Subcutaneous adipose tissue (tissue), 4 donors: ENCODE data around the gene ALDOB. TPM values are rescaled to one million over a fixed set of nuclear protein-coding genes. Genes with fewer than 3 reads are reported as not detected.

Experiments used
- CTCF ChIP-seq: fragments of 450-650 bp; IDR thresholded peaks from one replicate; pipeline ENCODE4 v1.5.1; 2016; ENCODE audit warnings: low read depth, mild to moderate bottlenecking, control low read depth, antibody characterized with exemption, moderate library complexity
- total RNA-seq, 4 donors: library from RNA; depleted of rRNA; stranded (reverse); fragments of >200 nt; gene quantifications; one replicate each; pipeline ENCODE4 v1.1.0, GENCODE V29; 2016

ALDOB gene
- total RNA-seq, 4 donors from 2014 or later: not detected

DNA sequence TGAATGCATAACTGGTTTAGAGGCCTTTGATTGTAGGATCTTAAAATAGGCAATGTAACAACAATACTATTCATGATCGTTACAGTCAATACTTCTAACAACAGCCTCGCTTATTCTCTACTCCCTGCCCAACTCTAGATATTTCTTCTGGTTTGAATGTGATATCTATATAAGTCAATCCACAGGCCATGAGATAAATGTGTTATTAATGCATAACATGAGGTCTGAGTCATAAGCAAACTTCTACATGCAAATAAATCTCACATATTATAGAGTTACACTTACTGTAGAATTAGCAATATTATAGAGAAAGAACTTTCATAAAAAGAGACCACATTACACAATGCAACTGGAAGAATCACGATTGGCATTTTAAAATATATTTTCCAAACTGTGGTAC is 2.9 kb upstream of the ALDOB start:
- no peak for TF ChIP-seq CTCF

DNA sequence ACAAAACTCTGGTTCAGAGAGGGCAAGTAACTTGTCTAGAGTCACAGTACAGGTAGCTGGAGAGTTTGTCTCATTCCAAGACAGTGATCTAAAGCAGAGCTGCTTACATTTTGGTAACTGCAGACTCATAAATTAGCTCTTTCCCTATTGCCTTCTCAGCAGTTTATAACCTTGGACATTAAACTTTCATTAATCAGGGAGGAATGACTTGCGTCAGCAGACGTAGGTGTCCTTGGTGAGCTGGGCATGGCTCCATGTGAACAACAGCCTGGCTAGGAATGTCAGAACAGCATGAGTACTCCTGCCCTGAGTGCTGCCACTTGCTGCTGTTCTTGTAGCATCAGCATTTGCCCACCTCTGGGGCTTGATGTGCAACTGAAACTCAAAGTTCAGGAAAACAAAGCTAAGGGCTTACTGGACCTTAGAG is 2.2 kb upstream of the ALDOB start:
- TF ChIP-seq CTCF: no peak

- no peak for TF ChIP-seq CTCF
These were observed 576 bp downstream of the ALDOB start for GRCh38 chr9:101434998-101435397.

- no peak for TF ChIP-seq CTCF
These were observed 2.3 kb downstream of the ALDOB start for GRCh38 chr9:101433229-101433628.

GRCh38 chr9:101432740-101433139 is 2.8 kb downstream of the ALDOB start:
- TF ChIP-seq CTCF: no peak

- no peak for TF ChIP-seq CTCF
These were observed 3.4 kb downstream of the ALDOB start for GRCh38 chr9:101432171-101432570.

GRCh38 chr9:101429736-101430135 is 5.8 kb downstream of the ALDOB start:
- no peak for TF ChIP-seq CTCF
